HK-2 (cell line): Measurements from ENCODE around the gene DYNC1I2.
"Not testable (repeated sequence)": the region's sequence is repeated elsewhere in the genome, so short reads cannot be mapped to it uniquely, and the experiment has no call there.

Experiments used
- DNase-seq: peaks from one replicate; pipeline ENCODE4 v3.0.0-alpha.2; 2018; ENCODE audit not compliant: unreplicated experiment

Gene DYNC1I2

DNA sequence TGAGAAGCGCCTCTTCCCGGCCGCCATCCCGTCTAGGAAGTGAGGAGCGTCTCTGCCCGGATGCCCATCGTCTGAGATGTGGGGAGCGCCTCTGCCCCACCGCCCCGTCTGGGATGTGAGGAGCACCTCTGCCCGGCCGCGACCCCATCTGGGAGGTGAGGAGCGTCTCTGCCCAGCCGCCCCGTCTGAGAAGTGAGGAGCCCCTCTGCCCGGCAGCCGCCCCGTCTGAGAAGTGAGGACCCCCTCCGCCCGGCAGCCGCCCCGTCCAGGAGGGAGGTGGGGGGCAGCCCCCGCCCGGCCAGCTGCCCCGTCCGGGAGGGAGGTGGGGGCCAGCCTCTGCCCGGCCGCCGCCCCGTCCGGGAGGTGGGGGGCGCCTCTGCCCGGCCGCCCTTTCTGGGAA lies 87.3 kb downstream of the DYNC1I2 start:
- DNase-seq: not testable (repeated sequence)

DNA sequence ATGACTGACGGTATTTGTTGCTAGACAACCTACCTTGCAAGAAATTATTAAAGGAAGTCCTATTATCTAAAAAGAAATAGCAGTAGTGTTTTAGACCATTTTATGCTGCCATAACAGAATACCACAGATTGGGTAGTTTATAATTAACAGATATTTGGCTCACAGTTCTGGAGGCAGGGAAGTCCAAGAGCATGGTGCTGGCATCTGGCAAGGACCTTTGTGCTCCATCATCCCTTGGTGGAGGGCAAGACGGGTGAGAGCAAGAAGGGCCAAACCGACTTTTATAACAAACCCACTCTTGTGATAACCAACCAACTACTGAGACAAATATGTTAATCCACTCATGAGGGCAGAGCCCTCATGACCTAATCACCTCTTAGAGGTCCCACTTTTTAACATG lies 91.2 kb downstream of the DYNC1I2 start:
- DNase-seq: no peak

DNA sequence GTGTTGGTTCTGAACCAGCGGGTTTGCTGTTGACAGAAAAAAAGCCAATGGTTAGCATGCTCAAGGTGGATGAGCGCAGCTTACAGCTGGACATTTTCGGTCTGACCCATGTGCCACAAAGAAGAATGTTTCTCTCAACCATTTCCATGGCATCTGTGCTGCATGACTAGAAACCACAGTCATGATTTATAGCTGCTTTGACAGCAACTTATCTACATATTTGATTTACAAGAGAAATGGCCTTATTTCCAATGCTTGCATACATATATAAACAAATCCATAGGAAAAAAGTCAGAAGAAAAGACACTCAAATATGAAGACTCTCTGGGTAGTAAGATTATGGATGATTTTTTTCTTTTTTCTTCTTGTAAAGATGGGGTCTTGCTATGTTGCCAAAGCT lies 98.2 kb downstream of the DYNC1I2 start:
- DNase-seq: no peak

DNA sequence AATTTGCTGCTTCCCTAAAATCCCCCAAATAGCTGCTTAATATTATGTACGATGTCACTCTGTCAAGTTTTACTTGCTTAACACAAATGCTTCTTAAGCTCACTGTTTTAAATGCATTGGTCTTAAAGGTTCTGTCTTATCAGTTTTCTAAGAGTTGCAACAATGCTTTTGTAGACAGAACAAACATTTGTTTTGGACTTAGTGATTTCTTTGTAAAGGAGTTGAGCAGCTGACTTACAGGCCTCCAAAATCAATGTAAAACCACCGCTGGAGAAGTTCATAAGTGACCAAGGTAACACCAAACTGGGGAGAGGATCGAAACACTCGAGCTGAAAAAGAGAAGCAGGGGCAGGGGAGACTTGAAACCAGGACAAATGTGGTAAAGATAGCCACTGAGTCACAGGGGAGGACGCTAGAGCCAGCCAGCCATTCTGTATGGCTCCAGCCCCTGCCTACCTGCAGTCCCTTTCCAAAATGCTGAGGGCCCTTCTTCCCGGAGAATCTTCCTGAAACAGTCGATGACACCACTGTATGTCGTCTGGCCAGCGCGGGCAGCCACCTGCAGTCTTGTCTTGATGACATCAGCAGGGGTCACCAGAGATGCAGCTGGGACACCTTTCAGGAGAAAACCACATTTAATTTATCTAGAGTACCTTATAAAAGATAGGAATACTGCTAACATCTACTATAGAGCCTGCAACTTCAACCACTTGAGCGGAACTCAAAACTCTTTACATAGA lies 100.2 kb downstream of the DYNC1I2 start:
- no peak for DNase-seq

DNA sequence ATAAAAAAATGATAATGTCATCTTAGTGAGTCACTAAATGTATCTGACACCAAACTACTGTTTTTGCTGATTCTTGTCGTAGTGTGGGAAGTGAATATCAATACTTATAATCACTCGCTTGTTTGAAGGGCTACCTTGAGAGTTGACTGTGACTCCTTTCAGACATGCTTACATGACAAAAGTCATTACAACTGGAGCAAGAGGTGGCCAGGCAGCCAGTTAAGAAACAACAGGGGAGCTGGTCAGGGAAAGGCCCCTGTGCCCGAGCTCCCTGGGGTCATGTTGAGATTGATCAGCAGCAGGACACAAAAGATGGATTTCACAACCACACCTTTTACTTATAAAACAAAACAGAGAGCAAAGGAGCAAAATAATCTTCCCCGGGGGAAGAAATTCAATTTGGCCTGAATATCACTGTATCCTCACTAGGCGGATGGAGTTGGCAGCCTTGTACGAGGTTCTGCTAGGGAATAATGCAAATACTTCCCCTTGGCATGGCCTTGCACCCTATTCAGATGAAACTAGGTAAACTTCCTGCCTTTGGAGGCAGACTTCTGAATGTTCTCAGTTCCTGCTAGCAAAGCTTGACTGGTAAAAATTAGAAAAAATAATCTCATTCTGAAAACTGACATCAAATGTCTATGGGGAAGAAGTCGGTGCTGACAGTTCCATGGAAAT lies 101.2 kb downstream of the DYNC1I2 start:
- no peak for DNase-seq

DNA sequence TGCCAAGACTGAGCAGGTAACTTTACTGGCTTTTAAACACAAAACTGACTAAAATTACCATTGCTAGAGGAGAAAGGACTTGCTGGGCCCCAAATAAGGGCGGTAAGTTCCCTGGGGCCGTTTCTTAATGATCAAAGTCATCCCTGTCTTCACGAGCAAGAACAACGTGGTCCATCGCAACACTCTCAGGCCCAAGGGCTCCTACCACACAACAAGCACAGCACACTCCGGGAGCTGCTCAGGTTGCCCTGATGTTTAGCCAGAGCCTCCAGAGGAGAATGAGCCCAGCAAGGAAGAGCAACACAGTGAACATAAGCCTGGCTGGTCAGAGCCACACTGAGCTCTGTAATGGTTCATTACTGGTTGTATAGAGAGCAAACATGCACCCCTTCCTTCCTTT lies 102.7 kb downstream of the DYNC1I2 start:
- no peak for DNase-seq

DNA sequence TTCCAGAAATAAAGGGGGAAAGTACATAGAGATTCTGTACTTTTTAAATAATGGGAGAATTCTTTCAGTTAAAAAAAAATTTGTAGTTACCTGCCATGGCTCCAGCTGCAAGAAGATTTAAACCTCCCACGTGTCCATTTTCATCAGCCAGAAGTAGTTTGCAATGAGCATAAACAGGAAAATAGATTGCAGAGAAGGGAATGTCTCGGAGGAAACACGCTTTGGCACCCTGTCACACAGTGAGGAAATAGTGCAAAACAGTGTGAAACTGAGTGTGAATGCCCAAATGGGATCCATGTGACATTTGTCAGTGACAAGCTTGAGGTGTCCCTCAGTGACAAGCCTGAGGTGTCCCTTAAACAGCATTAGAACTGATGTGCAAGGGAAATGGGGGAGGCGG lies 104.1 kb downstream of the DYNC1I2 start:
- DNase-seq: no peak

DNA sequence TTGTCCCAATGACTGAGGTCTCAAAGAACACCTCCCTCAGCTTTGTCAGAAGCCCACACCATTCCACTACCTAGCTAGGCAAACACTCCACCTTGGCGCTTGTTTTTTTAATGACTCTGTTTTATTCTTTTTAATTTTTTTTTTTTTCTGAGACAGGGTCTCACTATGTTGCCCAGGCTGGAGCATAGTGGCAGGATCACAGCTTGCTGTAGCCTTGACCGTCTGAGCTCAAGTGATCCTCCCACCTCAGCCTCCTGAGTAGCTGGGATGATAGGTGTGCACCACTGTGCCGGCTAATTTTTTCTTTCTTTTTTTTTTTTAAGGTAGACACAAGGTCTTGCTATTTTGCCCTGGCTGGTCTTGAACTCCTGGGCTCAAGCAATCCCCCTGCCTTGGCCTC lies 104.9 kb downstream of the DYNC1I2 start:
- no peak for DNase-seq

DNA sequence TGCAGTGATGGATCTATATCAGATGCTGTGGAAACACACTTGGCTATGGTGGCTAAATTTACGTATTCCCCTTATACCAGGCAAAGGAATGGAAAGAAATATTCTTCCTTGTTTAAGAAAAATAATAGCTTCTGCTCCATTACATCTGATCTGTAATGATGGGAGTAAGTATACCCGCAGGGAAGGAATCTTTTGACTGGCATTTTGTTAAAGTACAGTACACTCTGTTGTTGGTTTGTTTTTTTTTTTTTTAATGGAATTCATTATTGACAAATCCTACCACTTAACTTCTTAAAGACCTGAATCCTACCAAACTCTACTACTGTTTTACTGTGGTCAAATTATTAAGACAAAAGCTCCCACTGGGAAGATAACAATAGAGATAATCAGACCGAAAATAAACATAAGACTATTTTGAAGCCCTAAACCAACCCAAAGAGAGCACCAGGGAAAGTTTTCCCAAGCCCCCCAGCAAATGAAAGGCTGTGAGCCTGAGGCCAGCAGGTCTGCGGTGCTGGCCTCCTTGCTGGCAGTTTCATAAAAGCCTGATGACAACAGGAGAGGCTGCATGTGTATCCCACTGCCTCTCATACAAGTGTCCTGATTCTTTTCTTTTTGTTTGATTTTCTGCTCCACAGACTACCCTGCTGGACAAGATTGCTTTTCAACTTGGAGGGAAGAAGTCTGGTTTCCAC lies 105.8 kb downstream of the DYNC1I2 start:
- DNase-seq: no peak

DNA sequence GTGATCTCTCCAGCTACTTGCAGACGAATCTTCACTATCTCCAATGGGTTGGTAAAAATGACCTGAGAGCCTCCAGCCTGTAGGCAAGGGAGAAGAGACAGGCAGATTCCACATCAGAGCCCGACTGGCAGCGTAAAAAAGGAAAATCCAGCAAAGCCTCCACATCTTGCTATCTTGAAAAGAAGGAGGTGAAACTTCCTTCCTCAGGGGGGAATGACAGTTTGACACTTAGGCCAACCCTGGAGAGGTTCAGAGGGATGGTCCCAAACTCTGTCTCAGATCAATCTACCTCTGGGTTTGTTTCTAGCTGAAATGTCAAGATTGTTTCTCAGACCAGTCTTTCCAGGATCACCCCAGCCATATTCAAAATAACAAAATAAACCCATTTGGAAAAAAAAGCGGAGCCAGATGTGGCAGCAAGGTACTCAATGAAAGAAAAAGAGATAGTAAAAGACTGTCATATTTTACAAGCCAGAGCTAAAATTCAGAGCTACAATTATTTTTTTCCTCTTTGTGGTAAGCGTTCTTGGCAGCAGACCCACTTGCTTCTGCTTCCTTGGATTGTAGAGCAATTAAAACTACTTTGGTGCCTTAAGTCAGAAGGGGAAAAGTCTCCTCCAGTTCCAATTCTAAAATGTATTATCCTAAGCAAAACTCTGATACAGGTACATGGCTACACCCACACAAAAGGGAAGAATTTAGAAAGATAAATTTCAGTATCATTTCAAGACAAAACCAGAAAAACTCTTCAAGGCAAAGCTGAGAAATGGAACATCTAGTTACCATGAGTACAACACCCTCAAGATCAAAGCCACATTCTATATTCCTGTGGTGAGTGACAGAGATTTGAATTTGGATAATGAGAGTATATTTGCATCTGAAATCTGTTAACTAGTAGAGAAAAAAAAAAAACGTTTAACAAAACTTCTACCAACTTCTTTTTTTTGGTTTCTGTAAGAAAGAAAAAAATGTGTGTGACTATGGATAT lies 106.7 kb downstream of the DYNC1I2 start:
- DNase-seq: no peak

DNA sequence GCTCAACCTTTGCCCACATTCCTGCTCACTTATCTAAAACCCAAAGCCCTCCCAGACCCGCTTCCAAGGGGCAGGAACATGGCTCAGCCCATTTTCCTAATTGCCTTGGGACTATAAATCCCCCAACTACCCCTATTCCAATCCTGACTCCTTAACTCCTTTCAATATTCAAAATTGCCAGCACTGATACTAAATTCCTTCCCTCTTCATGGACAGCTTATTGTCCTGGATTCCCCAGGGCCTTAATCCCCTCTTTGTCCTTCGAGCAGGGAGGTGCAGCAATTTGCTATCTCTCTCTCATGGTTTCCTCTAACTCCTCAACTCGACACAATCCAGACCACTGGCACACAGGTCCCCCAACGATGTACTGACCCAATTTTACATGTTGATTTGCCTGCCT lies 107.6 kb downstream of the DYNC1I2 start:
- no peak for DNase-seq
